HepG2 (cell line): ENCODE results near the gene RSBN1. TPM values are rescaled to one million over a fixed set of nuclear protein-coding genes. Genes with fewer than 3 reads are reported as not detected.
A peak's percentile ranks its signal among the peaks of the same experiment; 100 is the strongest.

Source experiments
- E2F2 ChIP-seq: sonication (generic); formaldehyde crosslinking; IDR thresholded peaks from 2 replicates; pipeline ENCODE4 v1.4.0; 2020; ENCODE audit warnings: missing genetic modification reagents, borderline replicate concordance
- FIP1L1 ChIP-seq: fragments of 200-400 bp; formaldehyde crosslinking; IDR thresholded peaks from 2 replicates; pipeline ENCODE4 v1.6.1; 2018; ENCODE audit warnings: low read depth, mild to moderate bottlenecking, low read length, moderate library complexity, borderline replicate concordance; ENCODE audit not compliant: insufficient read depth
- FOXM1 ChIP-seq: sonication (generic); formaldehyde crosslinking; IDR thresholded peaks from 2 replicates; pipeline ENCODE4 v1.5.0; 2020; ENCODE audit warnings: missing genetic modification reagents
- JUN ChIP-seq: sonication (generic); formaldehyde crosslinking; IDR thresholded peaks from 2 replicates; pipeline ENCODE4 v1.4.0; 2020; ENCODE audit warnings: mild to moderate bottlenecking, missing genetic modification reagents
- KLF15 ChIP-seq: sonication (generic); formaldehyde crosslinking; IDR thresholded peaks from 2 replicates; pipeline ENCODE4 v1.8.1; 2023; ENCODE audit warnings: borderline replicate concordance, mild to moderate bottlenecking, inconsistent platforms, missing genetic modification reagents, mixed read lengths
- MXI1 ChIP-seq: IDR thresholded peaks from 3 replicates; pipeline ENCODE4 v1.6.1; 2012; ENCODE audit warnings: low read depth, low read length, inconsistent platforms, borderline replicate concordance
- POLR2A ChIP-seq, 2 experiments: IDR thresholded peaks; 2 replicates each; pipeline ENCODE4 v1.6.1; 2011; ENCODE audit warnings: low read depth in 2 of 2, low read length in 2 of 2, mild to moderate bottlenecking in 1 of 2, moderate library complexity in 1 of 2; ENCODE audit not compliant: insufficient read depth in 1 of 2
- REST ChIP-seq, 2 experiments: IDR thresholded peaks; 2 replicates each; pipeline ENCODE4 v1.6.1; 2011 to 2012; ENCODE audit warnings: low read length in 2 of 2, borderline replicate concordance in 1 of 2, low read depth in 1 of 2, mild to moderate bottlenecking in 1 of 2, moderate library complexity in 1 of 2
- TBL1XR1 ChIP-seq: fragments of 150-350 bp; IDR thresholded peaks from 2 replicates; pipeline ENCODE4 v1.6.1; 2014; ENCODE audit warnings: borderline replicate concordance, low read length; ENCODE audit not compliant: partially characterized antibody
- THAP11 ChIP-seq: IDR thresholded peaks from 2 replicates; pipeline ENCODE4 v1.6.1; 2016; ENCODE audit warnings: missing biosample characterization, missing genetic modification reagents
- ZNF224 ChIP-seq: sonication (generic); formaldehyde crosslinking; IDR thresholded peaks from 2 replicates; pipeline ENCODE4 v1.5.0; 2020; ENCODE audit warnings: mild to moderate bottlenecking, missing genetic modification reagents
- polyA plus RNA-seq, 8 experiments: library from polyadenylated mRNA; depleted of rRNA in 3 of 8; stranded (reverse) in 7 of 8; unstranded in 1 of 8; fragments of >200 nt; fragmentation: Illumina TruSeq in 4 of 8; extraction: Trizol in 4 of 8; gene quantifications; 2 replicates each; pipeline versions ENCODE4 v1.2.1 to v1.2.3, GENCODE V29; 2011 to 2016; ENCODE audit warnings: low read depth in 4 of 8, missing spikeins in 1 of 8, mixed read lengths in 1 of 8; ENCODE audit not compliant: insufficient read depth in 1 of 8
- total RNA-seq, 5 experiments: library from RNA; depleted of rRNA; stranded (reverse); fragments of >200 nt; fragmentation: Illumina TruSeq; extraction: Trizol; gene quantifications; 2 replicates each; pipeline ENCODE4 v1.2.3, GENCODE V29; 2016; ENCODE audit warnings: low read depth in 1 of 5
- TF ChIP-seq, protein P1 (sequence below): sonication (generic); formaldehyde crosslinking; conservative IDR thresholded peaks from 2 replicates; pipeline ENCODE4 v1.4.0; 2020; ENCODE audit warnings: mild to moderate bottlenecking, missing genetic modification reagents, moderate library complexity
- TF ChIP-seq, protein P2 (sequence below): sonication (generic); formaldehyde crosslinking; IDR thresholded peaks from 2 replicates; pipeline ENCODE4 v1.5.0; 2020; ENCODE audit warnings: missing genetic modification reagents

The RSBN1 gene
- total and polyA plus RNA-seq, 2 of the 13 experiments (the other 11 are each of a cell fraction or from before 2014, with no cell fraction given), result 8.3 to 10.4 TPM

GRCh38 chr1:113811888-113812660 lies at the start of gene RSBN1 (continued):
- no peak for TF ChIP-seq FOXM1 (CRISPR knock-in tag)
- TF ChIP-seq REST (IDR thresholded peaks at IDR 0.05; ENCODE audit: borderline replicate concordance in 1 of 2, low read depth in 1 of 2, low read length in 2 of 2), result peak in 1 of 2 experiments; percentile 42; a peak in 1 of 4 replicates
- TF ChIP-seq ZNF224 (CRISPR knock-in tag), result no peak
- TF ChIP-seq E2F2, result no peak
- TF ChIP-seq TBL1XR1, result no peak
- no peak for TF ChIP-seq JUN (CRISPR knock-in tag)
- TF ChIP-seq KLF15 (CRISPR knock-in tag), result no peak; the same call in 1 of the 2 replicates
- TF ChIP-seq, protein P1, sequence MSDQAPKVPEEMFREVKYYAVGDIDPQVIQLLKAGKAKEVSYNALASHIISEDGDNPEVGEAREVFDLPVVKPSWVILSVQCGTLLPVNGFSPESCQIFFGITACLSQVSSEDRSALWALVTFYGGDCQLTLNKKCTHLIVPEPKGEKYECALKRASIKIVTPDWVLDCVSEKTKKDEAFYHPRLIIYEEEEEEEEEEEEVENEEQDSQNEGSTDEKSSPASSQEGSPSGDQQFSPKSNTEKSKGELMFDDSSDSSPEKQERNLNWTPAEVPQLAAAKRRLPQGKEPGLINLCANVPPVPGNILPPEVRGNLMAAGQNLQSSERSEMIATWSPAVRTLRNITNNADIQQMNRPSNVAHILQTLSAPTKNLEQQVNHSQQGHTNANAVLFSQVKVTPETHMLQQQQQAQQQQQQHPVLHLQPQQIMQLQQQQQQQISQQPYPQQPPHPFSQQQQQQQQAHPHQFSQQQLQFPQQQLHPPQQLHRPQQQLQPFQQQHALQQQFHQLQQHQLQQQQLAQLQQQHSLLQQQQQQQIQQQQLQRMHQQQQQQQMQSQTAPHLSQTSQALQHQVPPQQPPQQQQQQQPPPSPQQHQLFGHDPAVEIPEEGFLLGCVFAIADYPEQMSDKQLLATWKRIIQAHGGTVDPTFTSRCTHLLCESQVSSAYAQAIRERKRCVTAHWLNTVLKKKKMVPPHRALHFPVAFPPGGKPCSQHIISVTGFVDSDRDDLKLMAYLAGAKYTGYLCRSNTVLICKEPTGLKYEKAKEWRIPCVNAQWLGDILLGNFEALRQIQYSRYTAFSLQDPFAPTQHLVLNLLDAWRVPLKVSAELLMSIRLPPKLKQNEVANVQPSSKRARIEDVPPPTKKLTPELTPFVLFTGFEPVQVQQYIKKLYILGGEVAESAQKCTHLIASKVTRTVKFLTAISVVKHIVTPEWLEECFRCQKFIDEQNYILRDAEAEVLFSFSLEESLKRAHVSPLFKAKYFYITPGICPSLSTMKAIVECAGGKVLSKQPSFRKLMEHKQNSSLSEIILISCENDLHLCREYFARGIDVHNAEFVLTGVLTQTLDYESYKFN (CRISPR knock-in tag), result no peak; the same call in none of the 2 replicates
- TF ChIP-seq, protein P2, sequence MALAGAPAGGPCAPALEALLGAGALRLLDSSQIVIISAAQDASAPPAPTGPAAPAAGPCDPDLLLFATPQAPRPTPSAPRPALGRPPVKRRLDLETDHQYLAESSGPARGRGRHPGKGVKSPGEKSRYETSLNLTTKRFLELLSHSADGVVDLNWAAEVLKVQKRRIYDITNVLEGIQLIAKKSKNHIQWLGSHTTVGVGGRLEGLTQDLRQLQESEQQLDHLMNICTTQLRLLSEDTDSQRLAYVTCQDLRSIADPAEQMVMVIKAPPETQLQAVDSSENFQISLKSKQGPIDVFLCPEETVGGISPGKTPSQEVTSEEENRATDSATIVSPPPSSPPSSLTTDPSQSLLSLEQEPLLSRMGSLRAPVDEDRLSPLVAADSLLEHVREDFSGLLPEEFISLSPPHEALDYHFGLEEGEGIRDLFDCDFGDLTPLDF (CRISPR knock-in tag), result peak; percentile 93
- peak; percentile 98 for TF ChIP-seq THAP11 (CRISPR knock-in tag)
- TF ChIP-seq MXI1, result peak; percentile 71; the same call in 1 of the 3 replicates
- peak; percentile 68 to 69 for TF ChIP-seq POLR2A (IDR thresholded peaks at IDR 0.05; ENCODE audit: insufficient read depth in 1 of 2, low read depth in 2 of 2, low read length in 2 of 2)
- TF ChIP-seq FIP1L1, result no peak; the same call in 1 of the 2 replicates
